Activated CD4-positive, alpha-beta T cell treated with anti-CD3 and anti-CD28 coated beads, Interleukin-2, amount 50 U/mL, for 1 hour (primary cell): ENCODE results near the gene SUPT3H.
"Not testable (repeated sequence)": the region's sequence is repeated elsewhere in the genome, so short reads cannot be mapped to it uniquely, and the experiment has no call there.

Experiments
- DNase-seq: peaks from one replicate; pipeline ENCODE4 v3.0.0-alpha.2; 2020

Gene SUPT3H

DNA sequence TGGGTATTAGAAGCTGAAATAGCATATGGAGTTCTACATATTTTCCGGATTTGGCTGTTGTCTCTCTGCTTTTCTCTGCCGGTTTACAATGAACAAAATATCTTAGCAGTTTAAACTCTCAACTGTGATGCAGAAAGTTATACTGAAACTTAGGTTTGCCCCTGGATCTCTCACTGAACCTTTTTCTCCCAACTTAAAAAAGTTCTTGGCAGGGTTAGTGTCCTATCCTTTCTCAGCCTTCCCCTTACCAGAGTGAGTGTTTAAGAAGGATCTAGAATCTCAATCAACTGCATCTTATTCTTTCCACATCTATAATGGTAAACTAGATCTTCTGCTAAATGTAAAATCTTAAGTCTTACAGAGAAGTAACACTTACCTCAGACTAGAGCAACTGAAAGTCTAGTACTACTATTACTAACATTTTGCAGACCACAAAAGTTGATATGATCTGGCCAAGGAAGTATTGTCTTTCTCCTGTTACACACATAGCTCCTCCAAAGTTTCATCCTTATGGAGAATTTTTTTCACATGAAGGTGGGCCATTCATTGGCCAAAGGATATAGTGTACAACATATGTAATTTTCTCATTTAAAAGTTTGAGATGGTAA is 441.9 kb downstream of the SUPT3H start:
- DNase-seq: no peak

GRCh38 chr6:44933108-44933507 is 444.6 kb downstream of the SUPT3H start:
- DNase-seq: no peak

DNA sequence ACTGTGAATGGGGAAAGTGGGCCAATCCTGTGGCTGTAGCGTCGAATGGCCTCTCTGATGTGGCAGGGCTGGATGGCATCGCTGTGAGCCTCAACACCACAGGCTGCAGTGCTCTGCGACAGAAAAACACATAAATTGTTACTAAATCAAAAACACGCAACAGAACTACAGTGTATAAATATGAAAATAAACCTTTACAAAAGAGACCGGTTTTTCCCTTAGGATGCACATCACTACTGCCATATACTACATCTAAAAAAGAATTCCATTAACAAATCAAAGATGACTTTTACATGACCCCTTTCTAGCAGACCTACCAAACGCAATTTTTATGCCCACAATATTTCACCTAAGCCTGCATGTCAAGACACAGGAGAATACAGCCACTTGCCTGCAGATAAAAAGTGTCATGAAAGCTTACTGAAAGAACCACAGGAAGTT is 445.1 kb downstream of the SUPT3H start:
- peak; percentile 51 for DNase-seq

DNA sequence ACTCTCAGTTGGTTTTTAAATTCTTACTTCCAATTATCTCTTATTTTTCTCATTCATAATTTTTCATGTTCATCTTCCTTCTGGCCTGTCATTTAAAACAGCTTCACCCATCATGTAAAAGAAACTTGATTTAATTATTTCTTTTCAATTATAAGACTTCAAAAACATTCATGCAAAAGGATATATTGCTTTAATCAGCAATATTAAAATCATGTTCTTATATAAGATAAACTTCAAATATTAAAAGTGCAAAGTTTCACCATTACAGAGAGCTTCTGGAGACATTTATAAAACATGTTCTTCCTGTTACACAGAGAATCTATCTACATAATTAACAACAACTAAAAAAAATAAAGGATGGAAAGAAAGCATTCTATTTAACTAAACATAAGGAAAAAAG is 446.3 kb downstream of the SUPT3H start:
- no peak for DNase-seq

GRCh38 chr6:44926556-44926955 is 451.2 kb downstream of the SUPT3H start:
- DNase-seq: no peak

GRCh38 chr6:44925100-44925739 is 452.5 kb downstream of the SUPT3H start:
- no peak for DNase-seq

DNA sequence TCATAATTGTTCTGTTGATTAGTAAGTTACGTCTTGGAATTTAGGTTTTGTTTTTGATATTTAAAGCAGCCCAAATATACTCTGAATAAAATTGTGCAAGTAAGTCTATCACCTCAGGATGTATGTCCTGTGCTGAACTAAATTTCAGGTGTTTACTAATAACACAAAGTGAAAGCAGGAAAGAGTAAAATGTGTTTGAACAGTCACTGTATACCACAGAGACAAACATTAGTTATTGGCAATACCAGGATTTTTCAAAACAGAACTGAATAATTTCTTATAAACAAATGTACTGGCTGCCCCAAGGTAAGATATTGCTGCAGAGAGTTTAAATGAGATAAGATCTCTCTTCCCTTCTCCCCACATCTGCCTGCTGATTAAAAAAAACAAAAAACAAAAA is 454.3 kb downstream of the SUPT3H start:
- DNase-seq: no peak

DNA sequence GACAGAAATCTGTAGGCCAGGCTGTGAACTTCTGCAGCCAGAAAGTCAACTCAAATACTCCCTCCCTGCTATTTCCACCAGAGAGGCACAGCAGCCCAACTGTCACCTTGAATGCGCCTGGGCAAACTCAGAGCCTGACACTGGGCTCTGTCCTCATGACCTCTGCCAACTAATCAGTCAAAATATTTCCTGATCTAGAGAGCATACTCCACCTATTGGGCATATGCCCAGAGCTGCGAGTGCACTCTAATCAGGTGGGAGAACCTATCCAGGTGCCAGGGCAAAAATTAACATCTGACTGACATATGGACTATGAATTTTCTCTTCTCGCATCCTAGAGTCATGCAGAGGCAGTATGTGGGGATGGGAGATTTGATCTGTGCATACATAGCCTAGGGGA is 455.9 kb downstream of the SUPT3H start:
- no peak for DNase-seq

GRCh38 chr6:44920952-44921491 is 456.7 kb downstream of the SUPT3H start:
- DNase-seq: no peak

GRCh38 chr6:44918671-44919296 is 458.9 kb downstream of the SUPT3H start:
- DNase-seq: no peak

- DNase-seq: no peak
Observed at GRCh38 chr6:44917430-44917829, 460.3 kb downstream of the SUPT3H start.

GRCh38 chr6:44915111-44915510 is 462.6 kb downstream of the SUPT3H start:
- no peak for DNase-seq

DNA sequence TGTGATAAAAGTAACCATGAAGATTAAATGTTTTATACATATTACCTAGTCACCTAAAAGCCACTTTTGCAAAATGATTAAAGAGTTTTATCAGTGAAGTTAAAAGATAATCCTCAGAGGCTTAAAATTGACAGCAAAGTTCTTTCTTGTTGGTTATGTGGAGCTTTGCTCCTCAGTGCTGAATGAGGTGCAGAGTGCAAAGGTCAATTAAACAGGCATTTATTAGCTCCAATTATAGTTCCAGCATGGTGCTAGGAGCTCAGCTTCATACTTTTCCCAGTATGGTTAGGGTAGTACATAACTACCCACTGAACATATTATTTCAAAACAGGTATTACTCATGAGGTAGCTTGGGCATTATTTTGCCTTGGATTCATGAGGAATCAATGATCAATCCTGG is 463.6 kb downstream of the SUPT3H start:
- DNase-seq: no peak

GRCh38 chr6:44906761-44907160 is 471.0 kb downstream of the SUPT3H start:
- no peak for DNase-seq

- DNase-seq: not testable (repeated sequence)
Observed at GRCh38 chr6:44900358-44900757, 477.4 kb downstream of the SUPT3H start.

GRCh38 chr6:44898296-44898930 is 479.3 kb downstream of the SUPT3H start:
- no peak for DNase-seq

DNA sequence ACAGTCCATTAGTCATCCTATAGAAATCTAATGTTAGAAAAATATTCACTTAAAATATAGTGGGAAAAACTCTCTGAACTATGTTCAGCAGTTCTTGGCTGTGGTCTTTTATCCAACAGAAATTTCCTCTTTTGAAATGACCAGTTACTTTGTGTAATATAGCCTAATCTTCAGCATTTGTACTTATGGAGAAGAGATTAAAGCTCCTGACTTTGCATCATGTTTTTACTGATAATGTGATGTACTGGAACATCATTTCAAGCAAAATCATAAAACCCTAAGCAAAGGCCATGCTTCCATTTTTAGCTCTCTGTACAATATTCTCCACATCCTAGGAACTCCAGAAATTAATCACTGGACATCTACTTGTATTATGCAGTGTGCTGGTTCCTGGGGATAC is 480.4 kb downstream of the SUPT3H start:
- DNase-seq: no peak

DNA sequence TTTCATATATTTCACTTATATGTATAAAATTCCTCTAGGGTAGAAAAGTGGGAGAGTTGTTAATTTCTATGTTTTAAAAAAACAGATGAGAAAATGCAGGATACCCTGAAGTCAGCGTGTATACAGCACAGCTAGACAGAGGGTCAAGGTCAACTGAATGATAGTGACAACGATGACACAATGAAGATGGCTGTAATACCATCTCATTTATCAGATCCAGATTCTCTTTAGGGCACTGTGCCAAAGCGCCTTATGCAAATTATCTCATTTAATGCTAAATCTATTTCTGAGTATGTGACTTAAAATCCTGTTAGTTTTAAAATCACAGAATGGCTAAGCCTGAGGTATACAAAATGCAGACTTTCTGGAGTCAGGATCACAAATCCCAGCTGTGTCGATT is 481.0 kb downstream of the SUPT3H start:
- DNase-seq: no peak

DNA sequence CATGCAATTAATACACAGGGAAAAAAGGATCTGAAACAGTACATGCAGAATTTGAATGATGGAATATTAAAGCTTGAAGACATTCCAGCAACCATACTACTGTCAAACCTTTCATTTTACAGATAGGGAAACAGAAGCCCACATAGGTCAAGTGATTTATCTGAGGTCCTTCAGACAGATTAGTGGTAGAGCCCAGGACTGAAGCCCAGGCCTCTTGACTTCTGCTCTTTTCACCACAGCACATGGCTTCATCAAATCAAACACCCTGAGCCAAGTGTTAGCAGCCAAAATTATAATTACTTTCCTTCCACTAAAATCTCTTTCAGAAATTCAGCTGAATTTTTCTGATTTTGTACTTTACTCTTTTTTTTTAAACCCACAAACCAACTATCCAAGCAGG is 485.2 kb downstream of the SUPT3H start:
- DNase-seq: no peak

GRCh38 chr6:44879071-44879470 is 498.7 kb downstream of the SUPT3H start:
- DNase-seq: not testable (repeated sequence)

DNA sequence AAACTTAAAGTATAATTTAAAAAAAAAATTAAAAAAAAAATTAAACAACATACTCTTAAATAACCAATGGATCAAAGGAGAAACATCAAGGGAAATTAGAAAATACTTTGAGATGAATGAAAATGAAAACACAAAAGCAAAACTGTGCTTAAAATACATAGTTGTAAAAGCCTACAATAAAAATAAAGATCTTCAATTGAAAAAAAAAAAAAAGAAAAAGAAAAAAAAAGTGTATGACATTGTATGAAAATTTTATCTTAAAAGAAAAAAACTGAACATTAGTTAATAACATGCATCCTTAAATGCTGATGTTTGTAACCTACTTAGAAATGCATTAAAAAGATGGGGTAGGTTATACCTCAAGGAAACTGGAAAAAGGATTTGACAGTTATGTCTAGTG is 501.1 kb downstream of the SUPT3H start:
- DNase-seq: not testable (repeated sequence)

DNA sequence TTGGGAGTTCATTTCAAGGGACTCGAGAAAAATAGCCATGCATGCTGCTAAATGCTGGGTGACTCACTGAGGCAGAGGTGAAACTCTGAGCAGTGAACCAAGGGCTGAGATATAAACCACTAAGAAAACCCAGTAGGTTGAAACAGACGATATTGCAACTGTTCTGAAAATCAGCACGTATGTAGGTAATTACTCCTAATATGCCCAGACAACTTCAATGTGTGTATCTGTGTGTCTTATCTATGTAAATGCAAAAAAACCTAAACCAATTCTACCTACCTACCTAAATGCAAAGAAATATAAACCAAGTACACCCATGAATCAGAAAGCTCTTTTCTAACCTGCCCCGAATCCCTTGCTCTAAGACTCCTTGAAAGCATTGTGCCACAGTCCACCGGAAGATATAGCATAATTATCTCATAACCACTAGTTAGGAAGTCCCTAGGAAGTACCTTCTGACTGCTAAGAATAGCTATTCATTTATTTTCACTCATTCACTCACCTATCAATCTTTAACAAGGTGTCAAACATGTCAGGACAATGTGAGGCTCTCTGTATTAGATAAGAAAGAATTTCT is 508.3 kb downstream of the SUPT3H start:
- no peak for DNase-seq

DNA sequence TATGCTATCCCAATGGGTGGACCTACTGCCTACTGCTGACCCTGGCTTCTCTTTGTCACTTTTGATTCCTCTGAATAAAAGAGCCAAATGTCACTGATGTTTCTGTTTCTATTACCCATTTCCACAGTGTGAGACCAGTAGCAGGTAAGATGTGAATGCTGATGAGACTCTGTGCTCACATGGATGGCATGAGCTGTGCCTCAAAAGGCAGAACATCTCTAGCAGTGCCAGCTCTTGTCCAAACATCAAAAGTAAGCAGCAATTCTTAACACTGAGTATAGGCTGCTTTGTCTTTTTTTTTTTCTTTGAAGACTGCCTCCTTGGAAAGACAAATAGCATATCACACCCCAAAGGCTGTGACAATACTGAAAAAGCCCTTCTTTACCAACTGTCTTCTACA is 508.8 kb downstream of the SUPT3H start:
- no peak for DNase-seq

GRCh38 chr6:44868335-44868668 is 509.4 kb downstream of the SUPT3H start:
- DNase-seq: no peak
